Vagina (tissue), 2 donors: ENCODE data around the gene TFRC. TPM values are rescaled to one million over a fixed set of nuclear protein-coding genes. Genes with fewer than 3 reads are reported as not detected.

Experiments
- DNase-seq, 2 donors: peaks; one replicate each; pipeline ENCODE4 v3.0.0-alpha.2; 2017; ENCODE audit errors: extremely low spot score in 2 of 2
- H3K27ac ChIP-seq: fragments of 200-600 bp; sonication (generic); one replicate; pipeline ENCODE4 v1.5.1; 2019
- H3K27me3 ChIP-seq: fragments of 200-600 bp; sonication (generic); one replicate; pipeline ENCODE4 v1.5.1; 2019
- H3K36me3 ChIP-seq, 2 donors: fragments of 200-600 bp; sonication (generic); one replicate each; pipeline ENCODE4 v1.5.1; 2017 to 2019
- H3K4me1 ChIP-seq: fragments of 200-600 bp; sonication (generic); one replicate; pipeline ENCODE4 v1.5.1; 2019
- H3K4me3 ChIP-seq, 2 donors: fragments of 200-600 bp; sonication (generic); 1 replicate in 1 of 2; 2 replicates in 1 of 2; pipeline ENCODE4 v1.5.1; 2016 to 2019
- H3K9me3 ChIP-seq: fragments of 200-600 bp; sonication (generic); one replicate; pipeline ENCODE4 v1.5.1; 2019
- POLR2A ChIP-seq, 2 donors: fragments of 450-650 bp; IDR thresholded peaks; one replicate each; pipeline ENCODE4 v1.6.1; 2017; ENCODE audit warnings: antibody characterized with exemption in 2 of 2, mild to moderate bottlenecking in 2 of 2, moderate library complexity in 2 of 2
- POLR2AphosphoS5 ChIP-seq, 2 donors: sonication (generic); formaldehyde crosslinking; IDR thresholded peaks; one replicate each; pipeline ENCODE4 v1.9.0; 2017; ENCODE audit warnings: antibody characterized with exemption in 2 of 2, mild to moderate bottlenecking in 2 of 2, low read depth in 1 of 2; ENCODE audit not compliant: insufficient read depth in 1 of 2
- intact Hi-C: fragments of 100-400 bp; cut with DNase I; formaldehyde crosslinking; loops from one replicate; pipeline ENCODE4 v1.15.1; 2023
- total RNA-seq: library from RNA; depleted of rRNA; stranded (reverse); fragments of >200 nt; gene quantifications from one replicate; pipeline ENCODE4 v1.2.3, GENCODE V29; 2016
- TF ChIP-seq, protein P1 (sequence below), 3 experiments: fragments of 450-650 bp in 2 of 3; fragments of 200-600 bp in 1 of 3; sonication (generic) in 1 of 3; IDR thresholded peaks; one replicate each; pipeline ENCODE4 v1.5.1; 2017 to 2019; ENCODE audit warnings: antibody characterized with exemption in 3 of 3, mild to moderate bottlenecking in 2 of 3, moderate library complexity in 2 of 3

Gene TFRC
- total RNA-seq, 1 donor from 2014 or later: 61.6 TPM

DNA sequence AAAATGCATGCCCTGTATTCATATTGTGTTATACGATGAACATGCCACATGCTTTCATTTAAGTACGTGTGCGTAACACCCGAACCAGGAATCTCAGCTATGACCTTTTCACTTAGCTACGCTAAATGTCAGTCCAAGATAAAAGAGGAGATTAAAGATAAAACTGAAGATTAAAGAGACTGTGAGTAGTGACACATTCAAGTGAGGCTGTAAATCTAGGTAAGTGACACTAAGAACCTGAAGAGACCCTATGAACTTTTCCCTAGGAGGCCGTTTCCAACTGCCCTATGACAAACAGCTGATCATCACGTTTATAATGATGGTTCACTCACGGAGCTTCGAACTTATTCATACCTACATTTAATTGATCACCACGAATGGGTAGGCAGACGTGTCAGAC, 32.2 kb downstream of the TFRC start:
- intact Hi-C loops: no loop called here
- TF ChIP-seq POLR2A (IDR thresholded peaks at IDR 0.05): no peak
- TF ChIP-seq, protein P1, sequence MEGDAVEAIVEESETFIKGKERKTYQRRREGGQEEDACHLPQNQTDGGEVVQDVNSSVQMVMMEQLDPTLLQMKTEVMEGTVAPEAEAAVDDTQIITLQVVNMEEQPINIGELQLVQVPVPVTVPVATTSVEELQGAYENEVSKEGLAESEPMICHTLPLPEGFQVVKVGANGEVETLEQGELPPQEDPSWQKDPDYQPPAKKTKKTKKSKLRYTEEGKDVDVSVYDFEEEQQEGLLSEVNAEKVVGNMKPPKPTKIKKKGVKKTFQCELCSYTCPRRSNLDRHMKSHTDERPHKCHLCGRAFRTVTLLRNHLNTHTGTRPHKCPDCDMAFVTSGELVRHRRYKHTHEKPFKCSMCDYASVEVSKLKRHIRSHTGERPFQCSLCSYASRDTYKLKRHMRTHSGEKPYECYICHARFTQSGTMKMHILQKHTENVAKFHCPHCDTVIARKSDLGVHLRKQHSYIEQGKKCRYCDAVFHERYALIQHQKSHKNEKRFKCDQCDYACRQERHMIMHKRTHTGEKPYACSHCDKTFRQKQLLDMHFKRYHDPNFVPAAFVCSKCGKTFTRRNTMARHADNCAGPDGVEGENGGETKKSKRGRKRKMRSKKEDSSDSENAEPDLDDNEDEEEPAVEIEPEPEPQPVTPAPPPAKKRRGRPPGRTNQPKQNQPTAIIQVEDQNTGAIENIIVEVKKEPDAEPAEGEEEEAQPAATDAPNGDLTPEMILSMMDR (IDR thresholded peaks at IDR 0.05): no peak
- peaks cover 0 to 55% of the 10 kb centered on the region in 2 donors for H3K36me3 ChIP-seq
- no peak overlapping the region for H3K4me3 ChIP-seq
- no peak for DNase-seq
- H3K27ac ChIP-seq: no peak overlapping the region
- no peaks in the 10 kb centered on the region for H3K27me3 ChIP-seq
- no peaks in the 10 kb centered on the region for H3K4me1 ChIP-seq
- H3K9me3 ChIP-seq: no peaks in the 10 kb centered on the region

DNA sequence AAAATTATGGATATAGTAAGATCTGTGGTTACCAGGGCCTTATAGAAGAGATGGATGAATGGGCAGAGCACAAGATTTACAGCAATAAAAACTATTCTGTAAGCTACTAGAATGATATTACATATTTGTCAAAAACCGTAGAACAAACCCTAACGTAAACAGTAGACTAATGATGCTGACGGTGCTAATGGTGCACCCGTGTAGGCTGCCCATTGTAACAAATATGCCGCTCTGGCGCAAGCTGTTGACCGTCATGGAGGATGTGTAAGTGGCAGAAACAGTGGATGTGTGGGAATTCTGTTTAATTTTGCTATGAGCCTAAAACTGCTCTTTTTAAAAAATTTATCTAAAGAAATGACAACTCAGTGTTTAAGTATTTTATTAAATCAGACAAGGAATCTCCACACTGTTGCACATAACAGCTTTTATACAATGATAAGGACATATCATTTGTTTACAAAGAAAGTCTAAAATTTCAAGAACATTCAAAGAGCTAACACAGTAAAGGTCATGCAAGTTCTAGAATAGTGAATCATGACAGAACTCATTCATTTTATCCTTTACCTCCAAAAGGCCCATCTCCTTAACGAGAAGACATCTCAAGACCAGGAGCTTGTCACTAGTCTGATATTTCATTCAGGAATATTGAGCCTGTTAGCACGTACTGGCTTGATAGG, 32.8 kb downstream of the TFRC start:
- Histone ChIP-seq H3K9me3 (no peaks in the 10 kb centered on the region), H3K27ac (no peak overlapping the region), H3K4me3 (no peak overlapping the region), H3K27me3 (no peaks in the 10 kb centered on the region), H3K4me1 (no peaks in the 10 kb centered on the region), H3K36me3 (peaks cover 0 to 49% of the 10 kb centered on the region in 2 donors)
- TF ChIP-seq, protein P1 (IDR thresholded peaks at IDR 0.05): no peak
- TF ChIP-seq POLR2AphosphoS5 (IDR thresholded peaks at IDR 0.05; ENCODE audit: insufficient read depth in 1 of 2, low read depth in 1 of 2) (no peak), POLR2A (IDR thresholded peaks at IDR 0.05) (no peak)
- intact Hi-C loops: no loop called here
- DNase-seq: no peak

DNA sequence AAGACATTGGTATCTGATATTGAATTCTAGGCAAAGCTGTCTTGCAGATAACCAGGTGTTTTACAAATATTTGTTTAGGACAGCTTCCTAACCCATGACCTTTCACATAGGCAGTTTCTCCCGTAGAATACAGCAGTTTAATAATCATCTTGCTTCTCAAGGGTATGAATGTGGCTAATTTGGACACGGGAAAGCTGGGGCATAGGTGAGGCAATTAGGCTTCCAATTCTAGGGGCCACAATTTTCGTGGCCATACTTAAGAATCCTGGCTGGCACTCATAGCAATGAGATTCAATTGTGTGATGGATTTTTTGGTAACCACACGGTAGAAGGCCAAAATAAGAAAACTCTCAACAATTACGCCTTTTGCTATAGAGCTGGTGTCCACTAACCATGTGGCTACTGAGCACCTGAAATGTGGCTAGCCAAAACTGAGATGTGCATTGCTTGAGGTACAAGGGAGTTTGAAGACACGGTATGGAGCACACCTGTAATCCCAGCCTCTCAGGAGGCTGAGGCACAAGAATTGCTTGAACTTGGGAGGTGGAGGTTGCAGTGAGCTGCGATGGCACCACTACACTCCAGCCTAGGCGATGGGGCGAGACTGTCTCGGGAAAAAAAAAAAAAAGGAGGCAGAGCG, 34.4 kb downstream of the TFRC start:
- TF ChIP-seq, protein P1 (IDR thresholded peaks at IDR 0.05): no peak
- no peak for TF ChIP-seq POLR2AphosphoS5 (IDR thresholded peaks at IDR 0.05; ENCODE audit: insufficient read depth in 1 of 2, low read depth in 1 of 2)
- no peak for TF ChIP-seq POLR2A (IDR thresholded peaks at IDR 0.05)
- Histone ChIP-seq H3K9me3 (no peaks in the 10 kb centered on the region), H3K27me3 (no peaks in the 10 kb centered on the region), H3K27ac (no peak overlapping the region), H3K36me3 (peaks cover 0 to 34% of the 10 kb centered on the region in 2 donors), H3K4me3 (no peak overlapping the region), H3K4me1 (no peaks in the 10 kb centered on the region)
- DNase-seq: no peak
- intact Hi-C loops: no loop called here

DNA sequence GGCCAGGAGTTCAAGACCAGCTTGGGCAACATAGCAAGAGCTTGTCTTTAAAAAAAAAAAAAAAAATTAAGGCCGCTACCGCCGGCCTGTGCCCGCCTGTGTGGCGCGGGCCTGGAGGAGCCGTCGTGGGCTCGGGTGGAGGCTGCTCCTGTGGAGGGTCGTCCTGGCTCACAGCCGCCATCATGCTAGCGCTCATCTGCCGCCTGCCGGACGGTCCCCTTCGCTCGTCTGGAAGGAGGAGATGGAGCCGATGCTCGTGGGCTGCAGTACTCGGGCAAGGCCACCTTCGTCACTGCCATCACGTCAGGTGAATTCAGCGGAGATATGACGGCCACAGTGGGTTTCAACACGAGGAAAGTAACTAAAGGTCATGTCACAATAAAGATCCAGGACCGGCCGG, 37.4 kb downstream of the TFRC start:
- Histone ChIP-seq H3K4me3 (no peak overlapping the region), H3K4me1 (no peaks in the 10 kb centered on the region), H3K9me3 (no peaks in the 10 kb centered on the region), H3K27ac (no peak overlapping the region), H3K36me3 (peaks cover 0 to 4% of the 10 kb centered on the region in 2 donors), H3K27me3 (no peaks in the 10 kb centered on the region)
- TF ChIP-seq, protein P1 (IDR thresholded peaks at IDR 0.05): no peak
- TF ChIP-seq POLR2AphosphoS5 (IDR thresholded peaks at IDR 0.05; ENCODE audit: insufficient read depth in 1 of 2, low read depth in 1 of 2): no peak
- no peak for DNase-seq
- intact Hi-C loops: no loop called here

DNA sequence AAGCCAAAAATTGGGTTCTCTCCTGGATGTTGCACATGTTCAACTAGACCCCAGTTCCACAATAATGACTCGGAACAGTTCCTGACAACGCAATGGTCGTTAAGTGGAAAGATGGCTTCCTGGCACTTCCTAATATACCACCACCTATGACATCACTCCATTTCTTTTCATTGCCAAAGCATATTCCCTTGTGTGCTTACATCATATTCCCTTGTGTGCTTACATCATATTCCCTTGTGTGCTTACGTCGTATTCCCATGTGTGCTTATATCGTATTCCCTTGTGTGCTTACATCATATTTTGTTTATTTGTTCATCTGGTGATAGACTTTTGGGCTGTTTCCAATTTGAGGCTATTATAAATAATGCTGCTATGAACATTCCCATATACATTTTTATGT, 39.2 kb downstream of the TFRC start:
- intact Hi-C loops: no loop called here
- Histone ChIP-seq H3K27ac (no peak overlapping the region), H3K36me3 (no peaks in the 10 kb centered on the region), H3K4me1 (no peaks in the 10 kb centered on the region), H3K27me3 (no peaks in the 10 kb centered on the region), H3K4me3 (no peak overlapping the region), H3K9me3 (no peaks in the 10 kb centered on the region)
- no peak for TF ChIP-seq POLR2A (IDR thresholded peaks at IDR 0.05)
- no peak for TF ChIP-seq POLR2AphosphoS5 (IDR thresholded peaks at IDR 0.05; ENCODE audit: insufficient read depth in 1 of 2, low read depth in 1 of 2)
- TF ChIP-seq, protein P1 (IDR thresholded peaks at IDR 0.05): no peak
- no peak for DNase-seq
